ENCODE results near the gene AQP11. TPM values are rescaled to one million over a fixed set of nuclear protein-coding genes. Genes with fewer than 3 reads are reported as not detected.
"Not testable (repeated sequence)": the region's sequence is repeated elsewhere in the genome, so short reads cannot be mapped to it uniquely, and the experiment has no call there.

The AQP11 gene
- total RNA-seq, 1 donor from 2014 or later, result 0.40 TPM

DNA sequence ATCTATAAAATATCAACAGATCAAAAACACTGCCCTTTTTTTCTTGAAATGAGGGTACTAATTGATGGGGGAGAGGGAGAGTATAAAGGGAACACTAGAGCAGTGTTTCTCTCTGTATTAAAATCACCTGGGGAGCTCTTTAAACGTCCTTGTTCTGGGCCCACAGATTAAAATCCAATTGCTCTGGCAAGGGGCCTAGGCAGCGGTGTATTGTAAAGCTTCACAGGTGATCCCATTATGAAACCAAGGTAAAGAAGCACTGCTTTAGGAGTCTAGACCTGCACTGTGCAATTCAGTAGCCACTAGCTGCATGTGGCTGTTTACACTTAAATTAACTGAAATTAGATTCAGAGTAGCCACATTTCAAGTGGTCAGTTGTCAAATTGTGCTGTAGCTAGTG lies 3.0 kb downstream of the AQP11 start:
- no peak for DNase-seq (ENCODE audit: low read depth in 2 of 2)

DNA sequence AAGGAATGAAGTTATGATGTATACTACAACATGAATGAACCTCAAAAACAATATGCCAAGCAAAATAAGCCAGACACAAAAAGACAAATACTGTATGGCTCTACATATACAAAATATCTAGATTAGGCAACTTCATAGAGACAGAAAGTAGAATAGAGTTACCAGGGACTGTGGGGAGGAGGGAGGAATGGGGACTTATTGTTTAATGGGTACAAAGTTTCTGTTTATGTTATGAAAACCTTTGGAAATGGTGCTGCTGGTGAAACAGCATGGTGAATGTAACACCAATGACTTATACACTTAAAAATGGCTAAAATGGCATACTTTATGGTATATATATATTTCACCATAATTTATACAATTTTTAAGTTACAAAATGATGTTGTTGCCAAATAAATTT lies 4.1 kb downstream of the AQP11 start:
- no peak for DNase-seq (ENCODE audit: low read depth in 2 of 2)

DNA sequence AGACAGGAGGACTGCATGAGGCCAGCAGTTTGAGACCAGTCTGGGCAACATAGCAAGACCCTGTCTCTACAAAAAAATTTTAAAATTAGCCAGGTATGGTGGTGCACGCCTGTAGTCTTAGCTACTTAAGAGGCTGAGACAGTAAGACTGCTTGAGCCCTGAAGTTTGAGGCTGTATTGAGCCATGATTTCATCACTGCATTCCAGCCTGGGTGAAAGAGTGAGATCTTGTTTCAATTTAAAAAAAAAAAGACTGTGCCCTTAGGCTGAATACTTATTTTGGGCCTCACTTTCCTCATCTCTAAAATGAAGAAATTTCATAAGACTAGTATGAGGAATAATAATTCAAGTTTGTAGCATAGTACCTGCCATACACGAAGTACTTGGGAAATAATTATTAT lies 6.9 kb downstream of the AQP11 start:
- DNase-seq (ENCODE audit: low read depth in 2 of 2), result no peak

DNA sequence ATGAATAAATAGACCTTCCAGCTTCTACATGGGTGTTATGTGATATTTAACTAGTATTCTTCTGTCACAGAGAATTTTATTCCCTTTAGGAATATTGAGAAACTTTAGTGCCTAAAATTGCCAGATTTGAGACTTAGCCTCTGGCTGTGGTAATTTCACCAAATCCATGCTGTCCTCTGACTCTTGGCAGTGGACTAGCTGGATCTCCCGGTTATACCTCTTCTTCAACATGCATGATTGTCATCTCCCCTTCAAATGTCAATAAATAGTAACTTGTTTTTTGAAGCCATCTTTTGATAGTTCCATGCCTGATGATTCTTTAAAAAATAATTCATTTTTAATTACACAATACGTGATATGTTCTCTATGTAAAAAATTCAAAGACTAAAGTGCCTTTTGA lies 8.4 kb downstream of the AQP11 start:
- no peak for DNase-seq (ENCODE audit: low read depth in 2 of 2)

DNA sequence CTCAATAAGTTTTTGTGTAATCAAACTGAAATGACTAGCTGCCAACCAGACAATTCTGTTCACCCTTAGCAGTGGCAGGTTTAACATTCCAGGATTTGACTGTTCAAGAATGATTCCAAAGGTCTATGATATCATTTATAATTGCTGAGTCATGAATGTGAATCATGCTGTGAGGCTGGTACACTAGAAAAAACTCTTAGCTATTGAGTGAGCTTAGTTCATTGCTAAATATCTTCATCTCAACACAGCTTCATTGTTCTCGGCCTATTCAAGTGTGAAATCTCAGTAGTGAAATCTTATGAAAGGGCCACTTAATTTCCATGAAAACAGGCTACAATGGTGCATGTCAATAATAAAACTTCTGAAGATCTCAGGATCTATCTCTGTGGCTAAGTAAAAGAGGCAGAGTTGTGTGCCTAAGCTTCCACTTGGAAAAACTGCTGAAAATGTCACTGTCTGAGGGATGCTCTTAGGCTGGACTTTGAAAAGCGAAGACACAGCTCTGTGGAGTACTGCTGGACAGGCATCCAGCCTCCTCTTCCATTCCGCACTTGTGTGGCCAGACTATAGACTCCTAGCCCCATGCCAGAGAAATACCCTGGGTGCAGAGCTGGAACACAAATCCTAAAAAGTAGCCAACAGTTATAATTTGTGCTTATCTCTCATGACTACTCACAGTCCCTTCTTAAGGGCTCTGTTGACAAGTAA lies 12.8 kb downstream of the AQP11 start:
- peak; percentile 26 to 78 for DNase-seq (ENCODE audit: low read depth in 2 of 2)

DNA sequence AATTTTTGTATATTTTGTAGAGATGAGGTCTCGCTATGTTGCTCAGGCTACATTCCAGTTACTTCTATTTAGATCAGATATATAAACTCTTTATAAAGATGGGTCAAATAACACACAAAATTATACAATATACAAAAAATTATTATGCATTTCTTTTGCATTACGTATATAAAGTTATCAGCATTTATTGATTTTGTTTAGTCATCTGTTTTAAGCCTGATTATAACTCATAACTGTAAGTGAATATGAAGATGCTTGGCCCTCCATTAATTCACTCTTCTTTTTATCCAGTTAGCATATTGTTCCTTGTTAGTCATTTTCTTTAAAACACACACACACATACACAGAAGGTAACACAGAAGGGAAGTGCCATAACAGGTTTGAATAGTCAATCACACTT lies 14.5 kb downstream of the AQP11 start:
- DNase-seq (ENCODE audit: low read depth in 2 of 2), result no peak

DNA sequence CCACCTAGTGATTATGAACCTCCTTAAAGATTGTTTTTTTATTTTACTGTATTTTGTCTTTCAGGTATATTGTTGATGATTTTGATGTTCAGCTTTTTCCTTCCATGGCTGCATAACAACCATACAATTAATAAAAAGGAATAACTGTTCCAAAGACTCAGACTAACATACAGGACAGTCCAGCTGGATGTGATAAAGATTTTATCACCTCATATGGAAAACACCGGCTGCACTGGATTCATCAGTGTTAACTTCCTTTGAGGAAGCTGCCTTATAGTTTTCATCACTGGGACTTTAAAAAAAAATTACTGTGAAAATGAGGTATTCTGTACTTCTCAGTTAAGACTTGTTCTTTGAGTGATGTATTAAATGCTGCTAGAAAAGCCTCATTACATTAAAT lies 19.5 kb downstream of the AQP11 start:
- DNase-seq (ENCODE audit: low read depth in 2 of 2), result peak; percentile 41 to 52

DNA sequence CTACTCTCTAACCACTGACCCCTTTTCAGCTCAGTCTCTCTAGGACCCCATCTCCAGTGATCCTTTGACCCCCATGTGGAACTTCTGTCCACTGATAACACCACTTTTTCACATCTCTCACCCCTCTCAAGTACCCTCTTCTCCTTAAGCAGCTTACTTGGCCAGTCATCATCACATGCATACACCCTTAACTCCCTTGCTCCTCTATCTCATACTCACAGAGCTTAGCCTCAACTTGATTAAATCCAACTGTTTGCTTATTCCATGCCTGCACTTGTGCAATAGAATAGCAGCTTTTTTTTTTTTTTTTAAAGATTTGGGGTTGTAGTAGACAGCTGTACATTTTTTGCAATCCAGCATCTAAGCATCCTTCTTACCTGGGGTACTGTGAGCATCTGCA lies 22.2 kb downstream of the AQP11 start:
- no peak for DNase-seq (ENCODE audit: low read depth in 2 of 2)

DNA sequence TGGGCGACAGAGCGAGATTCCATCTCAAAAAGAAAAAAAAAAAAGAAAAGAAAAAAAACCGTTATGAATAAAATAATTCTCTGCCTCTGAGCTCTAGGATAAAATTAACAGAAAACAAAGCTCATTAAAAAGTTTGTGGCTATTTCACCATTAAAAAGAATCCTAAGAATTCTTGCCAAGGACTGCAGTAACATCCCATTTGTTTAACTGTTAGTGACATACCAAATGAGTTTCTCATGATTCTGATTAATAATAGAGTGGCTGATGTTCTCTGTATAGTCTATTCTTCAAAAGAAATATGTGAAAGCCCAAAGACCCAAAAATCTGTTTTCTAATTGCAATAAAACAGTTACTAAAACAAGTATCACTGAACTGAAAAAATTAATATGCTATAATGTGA lies 28.1 kb downstream of the AQP11 start:
- no peak for DNase-seq (ENCODE audit: low read depth in 2 of 2)

DNA sequence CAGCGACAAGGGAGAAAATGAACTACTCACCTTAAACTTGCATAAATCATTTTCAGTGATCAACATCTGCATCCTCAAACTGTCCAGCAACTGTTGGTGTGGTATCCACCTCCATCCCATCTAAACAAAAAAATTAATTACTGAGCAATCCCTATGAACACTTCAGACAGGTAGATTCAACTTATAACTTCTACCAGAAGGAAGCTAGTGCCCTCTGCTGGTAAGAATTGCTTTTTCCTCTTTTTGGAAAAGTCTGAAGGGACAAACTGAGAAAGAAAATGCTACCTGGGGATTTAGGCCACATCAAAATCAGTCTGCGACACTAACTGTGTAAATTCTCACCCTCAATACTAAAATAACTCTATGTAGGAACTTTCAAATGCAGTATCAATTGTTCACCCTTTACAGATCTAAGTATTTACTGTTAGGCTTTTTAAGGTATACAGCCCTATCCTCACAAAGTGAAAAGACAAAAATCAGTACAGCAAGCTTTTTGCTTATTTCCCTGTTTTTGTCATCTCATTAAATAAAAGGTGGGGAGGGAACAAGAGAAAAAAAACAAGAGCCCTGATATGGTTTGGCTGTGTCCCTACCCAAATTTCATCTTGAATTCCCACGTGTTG lies 29.9 kb downstream of the AQP11 start:
- peak; percentile 54 to 57 for DNase-seq (ENCODE audit: low read depth in 2 of 2)

DNA sequence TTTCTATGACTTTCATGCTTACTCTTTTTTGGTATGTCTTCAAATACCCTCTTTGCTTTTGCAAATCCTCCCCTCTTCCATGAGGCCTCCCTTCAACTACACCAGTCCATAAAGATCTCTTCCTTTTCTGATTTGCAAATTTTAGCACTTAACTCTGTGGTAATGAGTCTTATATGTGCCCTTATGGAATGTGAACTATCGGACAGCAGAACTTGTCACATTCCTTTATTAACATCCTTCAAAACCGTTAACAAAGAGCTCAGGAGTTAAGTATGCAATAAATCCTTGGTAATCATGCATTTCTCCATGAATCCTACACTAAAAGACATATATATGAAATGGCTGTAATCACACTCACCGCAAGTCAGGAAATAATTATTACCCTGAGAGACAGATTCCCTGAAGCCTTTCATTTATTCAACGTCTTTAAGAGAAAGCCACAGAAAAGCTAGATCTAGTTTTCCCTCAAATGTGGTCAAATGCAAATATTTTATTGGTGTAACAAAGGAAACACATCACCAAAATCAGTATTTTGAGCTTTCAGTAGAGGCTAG lies 40.5 kb downstream of the AQP11 start:
- DNase-seq (ENCODE audit: low read depth in 2 of 2), result no peak

DNA sequence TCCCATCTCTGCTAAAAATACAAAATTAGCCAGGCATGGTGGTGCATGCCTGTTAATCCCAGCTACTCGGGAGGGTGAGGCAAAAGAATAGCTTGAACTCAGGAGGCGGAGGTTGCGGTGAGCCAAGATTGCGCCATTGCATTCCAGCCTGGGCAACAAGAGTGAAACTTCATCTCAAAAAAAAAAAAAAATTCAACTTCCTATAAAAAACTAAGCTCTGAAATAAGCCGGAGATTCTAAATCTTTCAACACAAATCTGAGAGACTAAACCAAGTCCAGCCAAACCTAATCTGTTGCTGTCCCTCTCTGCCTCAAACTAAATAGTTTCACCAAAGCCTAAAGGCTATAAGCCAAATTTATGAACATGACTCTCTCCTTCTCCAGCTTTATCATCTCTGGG lies 44.2 kb downstream of the AQP11 start:
- not testable (repeated sequence) for DNase-seq (ENCODE audit: low read depth in 2 of 2)

DNA sequence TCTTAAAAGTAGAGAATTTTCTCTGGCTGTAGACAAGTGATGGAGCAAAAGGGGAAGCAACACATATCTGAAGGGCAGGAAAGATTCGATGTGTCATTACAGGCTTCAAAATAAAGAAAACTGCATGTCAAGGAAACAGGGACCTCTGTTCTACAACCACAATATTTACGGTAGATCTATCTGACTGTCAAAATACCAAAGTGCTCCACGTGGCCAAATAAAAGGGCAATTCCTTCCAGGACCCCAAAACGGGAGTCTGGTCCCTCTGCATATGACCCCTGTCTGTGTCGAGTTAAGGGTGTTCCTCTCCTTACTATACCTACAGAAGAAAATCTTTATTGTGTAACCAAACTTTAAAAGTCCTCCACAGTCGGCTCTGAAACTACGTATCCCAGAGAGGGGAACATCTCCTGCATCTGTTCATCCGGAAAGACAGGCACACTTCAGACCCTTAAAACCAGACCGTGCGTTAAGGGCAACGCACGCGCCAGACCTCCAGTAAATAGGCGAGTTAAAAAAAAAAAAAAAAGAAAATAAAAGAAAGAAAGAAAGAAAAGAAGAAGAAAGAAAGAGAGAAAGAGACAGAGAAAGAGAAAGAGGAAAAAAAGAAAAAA lies 47.1 kb downstream of the AQP11 start:
- DNase-seq (ENCODE audit: low read depth in 2 of 2), result peak; percentile 7 to 11

DNA sequence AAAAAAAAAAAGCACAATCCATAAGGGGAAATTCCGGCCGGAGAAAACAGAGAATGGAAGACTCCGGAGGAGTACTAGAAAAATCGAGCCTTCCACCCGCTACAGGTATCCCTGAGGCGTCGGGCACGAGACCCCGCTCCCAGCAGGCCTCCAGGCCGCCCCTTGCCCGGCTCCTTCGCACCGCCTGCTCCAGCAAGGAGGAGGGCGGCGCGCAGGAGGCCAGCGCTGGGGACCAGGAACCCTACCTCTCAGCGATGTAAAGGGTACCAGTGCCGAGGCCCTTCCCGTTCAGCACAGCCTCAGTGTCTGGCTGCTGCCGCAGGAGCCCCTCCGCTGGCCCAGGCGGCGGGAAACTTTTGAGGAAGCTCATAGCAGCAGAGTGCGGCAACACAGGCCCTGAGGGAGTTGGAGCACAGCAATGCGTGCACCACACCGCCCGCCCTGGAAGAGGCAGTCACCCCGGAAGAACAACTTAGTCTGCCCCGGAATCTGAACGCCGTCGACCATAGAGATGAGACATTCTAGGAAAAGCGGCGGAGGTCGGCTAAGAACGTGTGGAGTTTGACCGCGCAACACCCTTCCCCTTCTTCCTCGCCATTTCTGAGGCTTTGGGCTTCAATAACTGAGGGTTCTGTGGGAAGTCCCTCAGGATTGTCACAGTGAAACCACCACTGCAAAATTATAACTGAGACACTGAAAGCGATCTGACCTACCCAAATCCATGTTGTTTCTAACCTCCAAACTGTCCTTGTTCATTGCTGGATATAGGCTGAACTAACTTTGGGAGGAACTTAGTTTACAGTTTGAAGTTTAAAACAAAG lies 47.8 kb downstream of the AQP11 start, which contains the start of gene CLNS1A:
TSS of gene CLNS1A (minus strand) at position 450 of the 821 bp plus-strand sequence. CDS start at position 370, 80 bp downstream.
- DNase-seq (ENCODE audit: low read depth in 2 of 2), result peak; percentile 84 to 91

DNA sequence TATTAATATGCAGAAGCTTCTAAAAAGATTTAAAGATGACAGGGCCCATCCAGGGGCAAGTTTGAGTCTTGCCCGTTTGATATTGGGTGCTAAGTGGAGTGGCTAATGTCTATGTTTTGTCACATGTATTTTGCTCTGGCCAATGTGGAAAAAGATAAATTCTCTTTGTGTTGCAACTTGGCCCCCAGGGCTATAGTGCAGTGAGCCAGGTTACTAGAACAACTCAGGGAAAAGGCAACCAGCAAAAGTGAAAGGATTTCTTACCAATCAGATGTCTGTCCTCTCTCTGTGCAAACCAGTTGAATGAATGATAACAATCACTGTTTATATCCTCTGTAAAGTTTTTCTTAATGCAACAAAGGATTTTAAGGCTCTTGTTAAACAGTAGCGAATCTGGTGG lies 52.5 kb downstream of the AQP11 start:
- no peak for DNase-seq (ENCODE audit: low read depth in 2 of 2)

DNA sequence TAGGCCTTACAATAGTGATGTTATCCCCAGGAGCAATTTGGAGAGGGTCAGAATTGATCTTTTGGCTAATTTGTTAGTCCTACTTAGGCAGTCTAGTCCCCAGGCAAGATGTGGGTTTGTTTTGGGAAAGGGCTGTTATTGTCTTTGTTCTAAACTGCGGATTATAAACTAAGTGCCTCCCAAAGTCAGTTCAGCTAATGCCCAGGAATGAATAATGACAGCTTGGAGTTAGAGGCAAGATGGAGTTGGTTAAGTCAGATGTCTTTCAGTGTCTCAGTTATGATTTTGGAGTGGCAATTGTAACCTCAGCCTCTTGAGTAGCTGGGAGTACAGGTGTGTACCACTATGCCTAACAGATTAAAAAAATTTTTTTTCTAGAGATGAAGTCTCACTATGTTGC lies 55.1 kb downstream of the AQP11 start:
- no peak for DNase-seq (ENCODE audit: low read depth in 2 of 2)

DNA sequence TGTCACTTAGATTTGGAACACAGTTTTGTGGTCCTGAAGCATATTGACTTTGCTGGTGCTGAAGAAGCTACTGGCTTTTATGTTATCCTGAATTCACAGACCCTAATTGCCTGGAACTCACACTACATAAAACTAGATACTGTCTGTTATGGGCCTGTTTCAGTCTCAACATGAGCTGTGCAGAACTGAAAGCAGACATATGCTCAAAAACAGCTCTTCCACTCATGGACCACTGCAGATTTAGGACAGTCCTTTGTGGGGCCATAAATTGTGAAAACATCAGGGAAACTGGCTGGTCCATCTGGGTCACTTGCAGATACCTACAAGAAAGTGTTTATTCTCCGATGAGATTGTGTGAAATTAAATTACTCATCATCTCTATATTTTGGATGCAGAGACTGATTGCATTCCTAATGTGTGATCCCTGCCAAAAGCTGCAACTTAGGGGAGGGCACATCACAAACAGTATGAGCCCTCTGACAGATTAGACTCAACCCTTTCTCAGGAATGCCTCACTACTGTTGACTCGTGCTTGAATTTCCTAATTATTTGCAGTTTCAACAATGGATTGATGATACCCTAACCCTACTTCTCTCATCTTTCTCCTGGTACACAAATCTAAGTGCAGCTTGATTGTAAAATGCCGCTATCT lies 58.0 kb downstream of the AQP11 start:
- no peak for DNase-seq (ENCODE audit: low read depth in 2 of 2)

DNA sequence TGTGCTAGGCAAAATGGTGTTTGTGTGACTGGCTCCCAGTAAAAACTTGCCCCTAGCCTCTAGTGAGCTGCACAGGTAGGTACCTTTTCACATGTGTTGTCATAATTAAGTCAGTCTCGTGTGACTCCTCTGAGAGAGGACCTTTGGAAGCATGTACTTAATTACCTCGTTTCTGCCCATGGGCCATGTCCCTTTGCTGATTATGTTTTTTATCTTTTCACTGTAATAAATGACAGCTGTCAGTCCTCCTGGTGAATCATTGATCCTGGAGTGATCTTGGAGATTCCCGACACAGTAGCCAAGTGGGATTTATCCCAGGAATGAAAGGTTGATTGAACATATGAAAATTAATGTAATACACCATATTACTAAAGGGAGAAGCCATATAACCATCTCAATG lies 60.4 kb downstream of the AQP11 start:
- DNase-seq (ENCODE audit: low read depth in 2 of 2), result no peak

DNA sequence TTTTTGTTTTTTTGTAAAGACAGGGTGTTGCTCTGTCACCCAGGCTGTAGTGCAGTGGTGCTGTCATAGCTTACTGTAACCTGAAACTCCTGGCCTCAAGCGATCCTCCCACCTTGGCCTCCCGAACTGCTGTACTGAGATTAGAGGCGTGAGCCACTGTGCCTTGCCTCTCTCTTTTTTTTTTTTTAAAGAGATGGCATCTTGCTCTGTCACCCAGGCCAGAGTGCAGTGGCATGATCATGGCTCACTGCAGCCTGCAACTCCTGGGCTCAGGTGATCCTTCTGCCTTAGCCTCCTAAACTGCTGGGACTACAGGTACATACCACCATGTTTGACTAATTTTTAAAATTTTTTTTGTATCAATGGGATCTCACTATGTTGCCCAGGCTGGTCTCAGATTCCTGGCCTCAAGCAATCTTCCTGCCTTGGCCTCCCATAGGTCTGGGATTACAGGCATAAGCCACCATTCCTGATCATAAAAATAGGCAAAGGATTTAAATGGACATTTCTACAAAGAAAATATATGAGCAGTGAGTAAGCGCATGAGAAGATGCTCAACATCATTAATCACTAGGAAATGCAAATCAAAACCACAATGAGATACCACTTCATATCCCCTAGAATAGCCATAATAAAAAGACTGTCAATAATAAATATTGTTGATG lies 65.1 kb downstream of the AQP11 start:
- no peak for DNase-seq (ENCODE audit: low read depth in 2 of 2)

DNA sequence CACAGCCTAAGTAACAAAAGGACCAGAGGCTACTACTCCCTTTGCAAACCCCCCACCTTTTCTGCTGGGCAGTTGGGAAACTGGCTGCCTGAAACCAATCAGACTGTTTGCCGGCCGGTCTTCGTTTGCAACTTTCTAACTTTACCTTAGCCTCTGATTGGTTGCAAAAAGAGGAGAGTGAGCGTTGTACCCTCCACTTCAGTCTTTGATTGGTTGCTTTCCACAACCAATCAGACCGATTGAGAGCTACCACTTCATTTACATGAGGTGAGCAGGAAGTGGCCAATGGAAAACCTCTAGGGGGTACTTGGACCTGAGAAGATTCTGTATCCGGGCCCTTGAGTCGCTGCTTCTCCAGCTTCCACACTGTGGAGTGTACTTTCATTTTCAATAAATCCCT lies 66.6 kb downstream of the AQP11 start:
- DNase-seq (ENCODE audit: low read depth in 2 of 2), result no peak
